ENCODE results near the gene SLC26A9.

DNA sequence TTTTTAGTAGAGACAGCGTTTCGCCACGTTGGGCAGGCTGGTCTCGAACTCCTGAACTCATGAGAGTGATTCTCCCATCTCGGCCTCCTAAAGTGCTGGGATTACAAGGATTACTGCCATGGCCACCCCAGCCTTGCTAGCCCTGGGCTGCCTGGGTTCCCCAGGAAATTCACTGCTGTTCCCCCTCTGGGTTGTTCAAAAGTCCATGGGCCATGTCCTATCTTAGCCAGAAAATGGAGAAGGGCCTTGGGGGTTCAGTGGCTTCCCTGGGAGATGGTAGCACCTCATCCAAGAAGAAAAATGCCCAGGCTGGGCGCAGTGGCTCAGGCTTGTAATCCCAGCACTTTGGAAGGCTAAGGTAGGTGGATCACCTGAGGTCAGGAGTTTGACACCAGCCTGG lies 20.9 kb downstream of the SLC26A9 start:
- TF ChIP-seq, protein P1, sequence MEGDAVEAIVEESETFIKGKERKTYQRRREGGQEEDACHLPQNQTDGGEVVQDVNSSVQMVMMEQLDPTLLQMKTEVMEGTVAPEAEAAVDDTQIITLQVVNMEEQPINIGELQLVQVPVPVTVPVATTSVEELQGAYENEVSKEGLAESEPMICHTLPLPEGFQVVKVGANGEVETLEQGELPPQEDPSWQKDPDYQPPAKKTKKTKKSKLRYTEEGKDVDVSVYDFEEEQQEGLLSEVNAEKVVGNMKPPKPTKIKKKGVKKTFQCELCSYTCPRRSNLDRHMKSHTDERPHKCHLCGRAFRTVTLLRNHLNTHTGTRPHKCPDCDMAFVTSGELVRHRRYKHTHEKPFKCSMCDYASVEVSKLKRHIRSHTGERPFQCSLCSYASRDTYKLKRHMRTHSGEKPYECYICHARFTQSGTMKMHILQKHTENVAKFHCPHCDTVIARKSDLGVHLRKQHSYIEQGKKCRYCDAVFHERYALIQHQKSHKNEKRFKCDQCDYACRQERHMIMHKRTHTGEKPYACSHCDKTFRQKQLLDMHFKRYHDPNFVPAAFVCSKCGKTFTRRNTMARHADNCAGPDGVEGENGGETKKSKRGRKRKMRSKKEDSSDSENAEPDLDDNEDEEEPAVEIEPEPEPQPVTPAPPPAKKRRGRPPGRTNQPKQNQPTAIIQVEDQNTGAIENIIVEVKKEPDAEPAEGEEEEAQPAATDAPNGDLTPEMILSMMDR (conservative IDR thresholded peaks at IDR 0.05; ENCODE audit: low read depth in 2 of 2), result no peak
- TF ChIP-seq EZH2 (IDR thresholded peaks at IDR 0.05; ENCODE audit: low read depth, unreplicated experiment), result no peak
- TF ChIP-seq EZH2phosphoT487 (IDR thresholded peaks at IDR 0.05; ENCODE audit: unreplicated experiment), result no peak

All from GM23338 (cell line).